B cell (primary cell): ENCODE measurements around the gene TBC1D2B. TPM values are rescaled to one million over a fixed set of nuclear protein-coding genes. Genes with fewer than 3 reads are reported as not detected.

ENCODE experiments used
- ATAC-seq: fragments of 200-7000 bp; cut with Tn5 transposase; one replicate; pipeline ENCODE4 v1.10.0; 2021; ENCODE audit warnings: low read depth, mild to moderate bottlenecking, moderate number of reproducible peaks, moderate library complexity
- CTCF ChIA-PET: fragments of 350-600 bp; sonication (Branson Sonifier 250); formaldehyde crosslinking; loops from one replicate; lab custom pipeline; 2021; ENCODE audit warnings: antibody characterized with exemption, inconsistent platforms; lab: Charles Lee
- POLR2A ChIA-PET: fragments of 350-600 bp; sonication (Branson Sonifier 250); formaldehyde crosslinking; loops from one replicate; lab custom pipeline; 2021; ENCODE audit warnings: antibody characterized with exemption; lab: Charles Lee
- DNase-seq: peaks from one replicate; pipeline ENCODE4 v3.0.0; 2013
- H2AFZ ChIP-seq: 2 replicates; pipeline ENCODE4 v1.6.1; 2012; ENCODE audit warnings: mild to moderate bottlenecking, low read depth, low read length; ENCODE audit not compliant: insufficient read depth, poor library complexity, severe bottlenecking
- H3K27ac ChIP-seq, 2 donors: 1 replicate in 1 of 2; 2 replicates in 1 of 2; pipeline ENCODE4 v1.5.1; 2012 to 2013; ENCODE audit warnings: low read length in 2 of 2, mild to moderate bottlenecking in 2 of 2, moderate library complexity in 1 of 2
- H3K27me3 ChIP-seq, 4 experiments: fragments of 200-600 bp in 1 of 4; sonication (generic) in 1 of 4; replicated peaks in 1 of 4; 1 replicate in 2 of 4; 2 replicates in 2 of 4; pipeline versions ENCODE4 v1.6.1 to v1.7.0; 2013 to 2016; ENCODE audit warnings: low read length in 3 of 4, mild to moderate bottlenecking in 2 of 4, mixed read lengths in 1 of 4, moderate library complexity in 1 of 4; ENCODE audit not compliant: insufficient read depth in 4 of 4, control insufficient read depth in 3 of 4; ENCODE audit errors: control extremely low read depth in 1 of 4
- H3K36me3 ChIP-seq, 2 experiments: replicated peaks in 1 of 2; 1 replicate in 1 of 2; 2 replicates in 1 of 2; pipeline versions ENCODE4 v1.6.1 to v1.7.1; 2013; ENCODE audit warnings: low read length in 1 of 2; ENCODE audit not compliant: insufficient read depth in 2 of 2, control insufficient read depth in 1 of 2; ENCODE audit errors: control extremely low read depth in 1 of 2, extremely low read depth in 1 of 2
- H3K4me1 ChIP-seq, 2 donors: fragments of 200-600 bp in 1 of 2; sonication (generic) in 1 of 2; 1 replicate in 1 of 2; 2 replicates in 1 of 2; pipeline versions ENCODE4 v1.5.1 to v1.6.1; 2013 to 2017; ENCODE audit warnings: low read length in 2 of 2; ENCODE audit not compliant: control insufficient read depth in 2 of 2, insufficient read depth in 2 of 2
- H3K4me2 ChIP-seq: replicated peaks from 2 replicates; pipeline ENCODE3; 2012; ENCODE audit warnings: mild to moderate bottlenecking, low read depth, low read length; ENCODE audit not compliant: poor library complexity, severe bottlenecking
- H3K4me3 ChIP-seq, 5 experiments: fragments of 200-600 bp in 1 of 5; sonication (generic) in 1 of 5; 1 replicate in 3 of 5; 2 replicates in 2 of 5; pipeline versions ENCODE4 v1.5.1 to v1.7.0; 2011 to 2016; ENCODE audit warnings: low read length in 4 of 5, mild to moderate bottlenecking in 4 of 5, low read depth in 2 of 5, control low read depth in 1 of 5, moderate library complexity in 1 of 5; ENCODE audit not compliant: insufficient read depth in 1 of 5; ENCODE audit errors: control extremely low read depth in 1 of 5, extremely low read depth in 1 of 5
- H3K79me2 ChIP-seq: fragments of 200-600 bp; sonication (generic); one replicate; pipeline ENCODE4 v1.6.0; 2016; ENCODE audit warnings: low read length; ENCODE audit not compliant: control insufficient read depth, insufficient read depth
- H3K9ac ChIP-seq: fragments of 200-600 bp; sonication (generic); 2 replicates; pipeline ENCODE4 v1.6.1; 2017; ENCODE audit warnings: mild to moderate bottlenecking, low read length, moderate library complexity
- H3K9me3 ChIP-seq, 3 donors: one replicate each; pipeline versions ENCODE4 v1.6.1 to v1.7.1; 2013; ENCODE audit warnings: low read length in 2 of 3; ENCODE audit not compliant: control insufficient read depth in 2 of 3, insufficient read depth in 1 of 3; ENCODE audit errors: control extremely low read depth in 1 of 3
- H4K20me1 ChIP-seq: 2 replicates; pipeline ENCODE4 v1.6.0; 2012; ENCODE audit warnings: mild to moderate bottlenecking, low read length; ENCODE audit not compliant: insufficient read depth, control insufficient read depth, poor library complexity, severe bottlenecking
- H3K27ac Mint-ChIP-seq: one replicate; pipeline ENCODE4 v1.8.0; 2021; ENCODE audit warnings: mixed read lengths
- H3K27me3 Mint-ChIP-seq: one replicate; pipeline ENCODE4 v1.8.0; 2021; ENCODE audit warnings: mixed read lengths
- H3K4me1 Mint-ChIP-seq: one replicate; pipeline ENCODE4 v1.8.0; 2021; ENCODE audit warnings: mixed read lengths
- H3K4me3 Mint-ChIP-seq: one replicate; pipeline ENCODE4 v1.8.0; 2021; ENCODE audit warnings: mixed read lengths
- H3K9me3 Mint-ChIP-seq: one replicate; pipeline ENCODE4 v1.8.0; 2022; ENCODE audit warnings: mixed read lengths; ENCODE audit not compliant: insufficient read depth
- CTCF ChIP-seq: fragments of 200-600 bp; IDR thresholded peaks from one replicate; pipeline ENCODE4 v1.8.0; 2022; ENCODE audit warnings: antibody characterized with exemption, mild to moderate bottlenecking
- EZH2 ChIP-seq: IDR thresholded peaks from 2 replicates; pipeline ENCODE4 v1.6.1; 2012; ENCODE audit warnings: borderline replicate concordance, low read depth, mild to moderate bottlenecking, moderate library complexity, low read length; ENCODE audit not compliant: insufficient read depth, poor library complexity, severe bottlenecking
- WGBS: methylation state at CpG from one replicate; pipeline ENCODE4 v1.1.5; 2013; ENCODE audit warnings: missing lambda C conversion rate; ENCODE audit not compliant: insufficient coverage; 5-methylcytosine and 5-hydroxymethylcytosine counted together
- intact Hi-C: fragments of 100-400 bp; cut with micrococcal nuclease; formaldehyde crosslinking; loops from one replicate; pipeline ENCODE4 v1.10.0; 2022
- polyA plus RNA-seq: library from polyadenylated mRNA; depleted of rRNA; stranded (reverse); fragments of >200 nt; gene quantifications from 2 replicates; pipeline ENCODE4 v1.2.3, GENCODE V29; 2012
- total RNA-seq, 2 donors: library from RNA; stranded (reverse); fragments of 120-200 nt in 1 of 2; gene quantifications; 1 replicate in 1 of 2; 2 replicates in 1 of 2; pipeline versions ENCODE4 v1.2.3 to v1.2.4, GENCODE V29; 2013 to 2022

The TBC1D2B gene
- total and polyA plus RNA-seq, 2 donors (not counting 1 experiment from before 2014, with no cell fraction given), result 8.5 to 26.1 TPM

GRCh38 chr15:78110096-78110495, 32.6 kb upstream of the TBC1D2B start:
- H3K9ac ChIP-seq, result no peak overlapping the region
- Mint-ChIP-seq H3K27me3 (no peaks in the 10 kb centered on the region), H3K27ac (no peak overlapping the region), H3K9me3 (no peaks in the 10 kb centered on the region), H3K4me1 (peaks cover 6% of the 10 kb centered on the region), H3K4me3 (no peak overlapping the region)
- WGBS, result 94% methylated on average over 6 of the region's 6 CpGs
- no peaks in the 10 kb centered on the region for H3K27me3 ChIP-seq
- no peak overlapping the region for H3K4me2 ChIP-seq
- peaks cover 4 to 6% of the 10 kb centered on the region in 2 donors for H3K4me1 ChIP-seq
- H2AFZ ChIP-seq, result no peak overlapping the region
- ChIA-PET POLR2A (no interaction called here), CTCF (interaction anchor here (0.5 to 12.6 kb wide), 12 partner anchors 19 to 368 kb away, joined by 3 to 394 read pairs (median 52); partner anchors contain the start of gene CIB2)
- no peak for DNase-seq
- intact Hi-C loops, result no loop called here
- ATAC-seq, result no peak
- no peaks in the 10 kb centered on the region for H3K9me3 ChIP-seq
- H4K20me1 ChIP-seq, result no peaks in the 10 kb centered on the region
- no peaks in the 10 kb centered on the region for H3K36me3 ChIP-seq
- TF ChIP-seq EZH2 (no peak), CTCF (no peak)
- H3K27ac ChIP-seq, result no peak overlapping the region
- no peaks in the 10 kb centered on the region for H3K79me2 ChIP-seq
- H3K4me3 ChIP-seq, result no peak overlapping the region

GRCh38 chr15:78109156-78109555, 31.6 kb upstream of the TBC1D2B start:
- H3K4me1 ChIP-seq, result peaks cover 4 to 6% of the 10 kb centered on the region in 2 donors
- no peak overlapping the region for H3K27ac Mint-ChIP-seq
- H3K79me2 ChIP-seq, result no peaks in the 10 kb centered on the region
- no peaks in the 10 kb centered on the region for H3K36me3 ChIP-seq
- no peak overlapping the region for H3K4me3 Mint-ChIP-seq
- 96% methylated on average over 9 of the region's 12 CpGs for WGBS
- ATAC-seq, result no peak
- POLR2A ChIA-PET, result no interaction called here
- H3K4me3 ChIP-seq, result no peak overlapping the region
- H3K4me1 Mint-ChIP-seq, result peaks cover 6% of the 10 kb centered on the region
- H3K27me3 ChIP-seq, result no peaks in the 10 kb centered on the region
- no peak overlapping the region for H3K27ac ChIP-seq
- H3K27me3 Mint-ChIP-seq, result no peaks in the 10 kb centered on the region
- no peak overlapping the region for H3K4me2 ChIP-seq
- intact Hi-C loops, result loop anchor here (2.0 kb wide), 1 partner anchor 32 kb away; the partner anchor contains the start of gene TBC1D2B
- no peaks in the 10 kb centered on the region for H3K9me3 Mint-ChIP-seq
- no peak overlapping the region for H3K9ac ChIP-seq
- CTCF ChIA-PET, result interaction anchor here (0.7 to 12.6 kb wide), 32 partner anchors 9 to 938 kb away, joined by 3 to 394 read pairs (median 10); partner anchors contain the start of gene CIB2
- TF ChIP-seq CTCF (no peak), EZH2 (no peak)
- H3K9me3 ChIP-seq, result no peaks in the 10 kb centered on the region
- no peaks in the 10 kb centered on the region for H4K20me1 ChIP-seq
- no peak for DNase-seq
- no peak overlapping the region for H2AFZ ChIP-seq
